ENCODE measurements around the gene SLC35E1. TPM values are rescaled to one million over a fixed set of nuclear protein-coding genes. Genes with fewer than 3 reads are reported as not detected.
A peak's percentile ranks its signal among the peaks of the same experiment; 100 is the strongest.

Gene SLC35E1
- polyA plus RNA-seq, 1 of the 3 experiments (the other 2 are of a cell fraction) = 23.5 TPM

GRCh38 chr19:16590876-16591802 is 18.9 kb upstream of the SLC35E1 start:
- Histone ChIP-seq H3K36me3 (replicated peaks in 1 of 2; ENCODE audit: control insufficient read depth in 1 of 2, insufficient read depth in 2 of 2, low read length in 1 of 2) (no peaks in the 10 kb centered on the region), H2AFZ (ENCODE audit: low read depth) (no peak overlapping the region), H3K27me3 (ENCODE audit: insufficient read depth) (no peaks in the 10 kb centered on the region), H3K27ac (ENCODE audit: low read depth in 2 of 2, low read length in 1 of 2) (no peak overlapping the region), H3K79me2 (ENCODE audit: insufficient read depth) (peaks cover 99% of the 10 kb centered on the region), H3K9ac (no peak overlapping the region), H3K4me1 (ENCODE audit: control insufficient read depth in 1 of 2, insufficient read depth in 2 of 2, low read depth in 1 of 2, low read length in 1 of 2) (peaks cover 27 to 62% of the 10 kb centered on the region in 2 experiments; a peak in 3 of 4 replicates), H3K4me2 (no peak overlapping the region), H4K20me1 (ENCODE audit: insufficient read depth) (peaks cover 99% of the 10 kb centered on the region), H3K4me3 (ENCODE audit: low read depth in 2 of 2, low read length in 1 of 2) (no peak overlapping the region), H3K9me2 (no peaks in the 10 kb centered on the region), H3F3A (replicated peaks; ENCODE audit: insufficient read depth) (no peaks in the 10 kb centered on the region), H3K9me3 (no peaks in the 10 kb centered on the region)
- ChIA-PET POLR2A (no interaction called here), CTCF (interaction anchor here (3.5 kb wide), 1 partner anchor 9 kb away, joined by 12 read pairs; no protein-coding TSS in a partner anchor)
- TF ChIP-seq ELF1 (IDR thresholded peaks at IDR 0.05) (no peak), MXI1 (IDR thresholded peaks at IDR 0.05; ENCODE audit: low read depth, low read length) (no peak), MAX (IDR thresholded peaks at IDR 0.05; ENCODE audit: low read depth) (no peak), GATA2 (CRISPR knock-in tag; IDR thresholded peaks at IDR 0.05) (no peak), CHD2 (IDR thresholded peaks at IDR 0.05; ENCODE audit: low read length, partially characterized antibody) (no peak), MEF2A (IDR thresholded peaks at IDR 0.05; ENCODE audit: borderline replicate concordance, low read depth) (no peak), RCOR1 (IDR thresholded peaks at IDR 0.05; ENCODE audit: low read length) (no peak), POLR2AphosphoS5 (IDR thresholded peaks at IDR 0.05; ENCODE audit: low read depth, low read length) (no peak), NFIC (IDR thresholded peaks at IDR 0.05; ENCODE audit: borderline replicate concordance) (no peak), USF1 (IDR thresholded peaks at IDR 0.05; ENCODE audit: borderline replicate concordance, low read depth) (no peak), RXRA (IDR thresholded peaks at IDR 0.05; ENCODE audit: borderline replicate concordance, low read depth) (no peak), FOXM1 (IDR thresholded peaks at IDR 0.05; ENCODE audit: low read depth) (no peak)
- TF ChIP-seq, protein P1, sequence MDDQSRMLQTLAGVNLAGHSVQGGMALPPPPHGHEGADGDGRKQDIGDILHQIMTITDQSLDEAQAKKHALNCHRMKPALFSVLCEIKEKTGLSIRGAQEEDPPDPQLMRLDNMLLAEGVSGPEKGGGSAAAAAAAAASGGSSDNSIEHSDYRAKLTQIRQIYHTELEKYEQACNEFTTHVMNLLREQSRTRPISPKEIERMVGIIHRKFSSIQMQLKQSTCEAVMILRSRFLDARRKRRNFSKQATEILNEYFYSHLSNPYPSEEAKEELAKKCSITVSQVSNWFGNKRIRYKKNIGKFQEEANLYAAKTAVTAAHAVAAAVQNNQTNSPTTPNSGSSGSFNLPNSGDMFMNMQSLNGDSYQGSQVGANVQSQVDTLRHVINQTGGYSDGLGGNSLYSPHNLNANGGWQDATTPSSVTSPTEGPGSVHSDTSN (IDR thresholded peaks at IDR 0.05) = no peak
- WGBS (ENCODE audit: low lambda C conversion rate) = 90% methylated on average over 8 of the region's 9 CpGs
- no peak for DNase-seq

DNA sequence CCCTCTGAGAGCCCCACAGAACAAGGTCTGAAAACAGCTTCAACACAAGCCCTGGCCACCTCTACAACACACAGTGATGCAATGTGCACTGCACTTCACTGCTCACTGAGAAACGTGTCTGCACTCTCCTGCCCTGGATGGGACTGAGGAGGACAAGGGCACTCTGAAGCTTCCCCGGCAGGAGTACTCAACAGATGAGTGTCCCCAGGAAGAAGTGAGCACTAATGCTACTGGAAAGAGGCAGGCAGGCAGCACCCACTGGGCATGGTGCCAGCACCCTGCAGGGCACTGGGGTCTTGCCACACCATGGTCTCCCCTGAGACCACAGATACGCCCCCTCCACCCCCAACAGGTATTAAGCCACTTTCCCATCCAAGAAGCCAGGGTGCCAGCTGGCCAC is 17.7 kb upstream of the SLC35E1 start:
- POLR2A ChIA-PET = no interaction called here
- peaks cover 99% of the 10 kb centered on the region for H4K20me1 ChIP-seq (ENCODE audit: insufficient read depth)
- TF ChIP-seq, protein P1 (IDR thresholded peaks at IDR 0.05) = no peak
- no peak for TF ChIP-seq RFX5 (IDR thresholded peaks at IDR 0.05; ENCODE audit: low read length)
- TF ChIP-seq, protein P2, sequence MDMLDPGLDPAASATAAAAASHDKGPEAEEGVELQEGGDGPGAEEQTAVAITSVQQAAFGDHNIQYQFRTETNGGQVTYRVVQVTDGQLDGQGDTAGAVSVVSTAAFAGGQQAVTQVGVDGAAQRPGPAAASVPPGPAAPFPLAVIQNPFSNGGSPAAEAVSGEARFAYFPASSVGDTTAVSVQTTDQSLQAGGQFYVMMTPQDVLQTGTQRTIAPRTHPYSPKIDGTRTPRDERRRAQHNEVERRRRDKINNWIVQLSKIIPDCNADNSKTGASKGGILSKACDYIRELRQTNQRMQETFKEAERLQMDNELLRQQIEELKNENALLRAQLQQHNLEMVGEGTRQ (IDR thresholded peaks at IDR 0.05; ENCODE audit: borderline replicate concordance, low read depth, low read length) = no peak
- TF ChIP-seq POLR2AphosphoS5 (IDR thresholded peaks at IDR 0.05; ENCODE audit: low read depth, low read length) = no peak
- TF ChIP-seq MAX (IDR thresholded peaks at IDR 0.05; ENCODE audit: low read depth) = no peak
- no peak for TF ChIP-seq ZBTB33 (IDR thresholded peaks at IDR 0.05; ENCODE audit: borderline replicate concordance, low read depth)

More for the DNA sequence above, 17.7 kb upstream of the SLC35E1 start:
- CTCF ChIA-PET = interaction anchor here (3.5 kb wide), 1 partner anchor 10 kb away, joined by 12 read pairs; no protein-coding TSS in a partner anchor
- Histone ChIP-seq H3K9ac (no peak overlapping the region), H3K27ac (ENCODE audit: low read depth in 2 of 2, low read length in 1 of 2) (no peak overlapping the region; a peak in 1 of 4 replicates), H3F3A (replicated peaks; ENCODE audit: insufficient read depth) (peaks cover 2% of the 10 kb centered on the region), H3K27me3 (ENCODE audit: insufficient read depth) (no peaks in the 10 kb centered on the region), H3K9me3 (no peaks in the 10 kb centered on the region), H3K4me1 (ENCODE audit: control insufficient read depth in 1 of 2, insufficient read depth in 2 of 2, low read depth in 1 of 2, low read length in 1 of 2) (peaks cover 33 to 72% of the 10 kb centered on the region in 2 experiments; a peak in 3 of 4 replicates), H3K4me3 (ENCODE audit: low read depth in 2 of 2, low read length in 1 of 2) (no peak overlapping the region), H3K79me2 (ENCODE audit: insufficient read depth) (peaks cover 99% of the 10 kb centered on the region), H2AFZ (ENCODE audit: low read depth) (no peak overlapping the region), H3K36me3 (replicated peaks in 1 of 2; ENCODE audit: control insufficient read depth in 1 of 2, insufficient read depth in 2 of 2, low read length in 1 of 2) (no peaks in the 10 kb centered on the region), H3K4me2 (no peak overlapping the region), H3K9me2 (no peaks in the 10 kb centered on the region)
- peak; percentile 49 for DNase-seq
- 62% methylated on average over 3 of the region's 3 CpGs for WGBS (ENCODE audit: low lambda C conversion rate)
